H1 (cell line): Measurements from ENCODE around the gene NUBPL.

Source experiments
- CEBPB ChIP-seq: IDR thresholded peaks from 2 replicates; pipeline ENCODE4 v1.6.1; 2012; ENCODE audit warnings: low read depth, low read length
- CTCF ChIP-seq, 3 experiments: IDR thresholded peaks; 1 replicate in 2 of 3; 2 replicates in 1 of 3; pipeline versions ENCODE4 v1.5.1 to v1.6.1; 2011; ENCODE audit warnings: low read length in 3 of 3, mild to moderate bottlenecking in 3 of 3, inconsistent platforms in 2 of 3, low read depth in 1 of 3, moderate library complexity in 1 of 3; ENCODE audit not compliant: insufficient read depth in 1 of 3; ENCODE audit errors: control extremely low read depth in 1 of 3
- EGR1 ChIP-seq: IDR thresholded peaks from 2 replicates; pipeline ENCODE4 v1.6.1; 2011; ENCODE audit warnings: low read depth, low read length, borderline replicate concordance
- EP300 ChIP-seq, 2 experiments: IDR thresholded peaks; 1 replicate in 1 of 2; 2 replicates in 1 of 2; pipeline ENCODE4 v1.6.1; 2011 to 2012; ENCODE audit warnings: low read depth in 2 of 2, low read length in 2 of 2, mild to moderate bottlenecking in 2 of 2, borderline replicate concordance in 1 of 2, inconsistent platforms in 1 of 2, moderate library complexity in 1 of 2
- MAX ChIP-seq: IDR thresholded peaks from 2 replicates; pipeline ENCODE4 v1.6.1; 2012; ENCODE audit warnings: inconsistent platforms
- POLR2A ChIP-seq, 2 experiments: IDR thresholded peaks; 1 replicate in 1 of 2; 2 replicates in 1 of 2; pipeline ENCODE4 v1.6.1; 2011; ENCODE audit warnings: low read depth in 2 of 2, low read length in 2 of 2, mild to moderate bottlenecking in 2 of 2; ENCODE audit errors: control extremely low read depth in 1 of 2
- ZNF274 ChIP-seq: IDR thresholded peaks from 2 replicates; pipeline ENCODE4 v1.7.0; 2012; ENCODE audit warnings: low read length, borderline replicate concordance; ENCODE audit errors: extremely low read depth

- TF ChIP-seq EP300 (IDR thresholded peaks at IDR 0.05; ENCODE audit: borderline replicate concordance in 1 of 2, low read depth in 2 of 2, low read length in 2 of 2) (no peak), CTCF (IDR thresholded peaks at IDR 0.05; ENCODE audit: control extremely low read depth in 1 of 3, insufficient read depth in 1 of 3, low read depth in 1 of 3, low read length in 3 of 3) (no peak), CEBPB (no peak), EGR1 (no peak), POLR2A (IDR thresholded peaks at IDR 0.05; ENCODE audit: control extremely low read depth in 1 of 2, low read depth in 2 of 2, low read length in 2 of 2) (no peak), ZNF274 (no peak), MAX (no peak)
These were observed 31.4 kb downstream of the NUBPL start for GRCh38 chr14:31592631-31593030.
